ENCODE results near the gene FDPS. TPM values are rescaled to one million over a fixed set of nuclear protein-coding genes. Genes with fewer than 3 reads are reported as not detected.

The FDPS gene
- total RNA-seq, 1 donor from 2014 or later, result 215 TPM

DNA sequence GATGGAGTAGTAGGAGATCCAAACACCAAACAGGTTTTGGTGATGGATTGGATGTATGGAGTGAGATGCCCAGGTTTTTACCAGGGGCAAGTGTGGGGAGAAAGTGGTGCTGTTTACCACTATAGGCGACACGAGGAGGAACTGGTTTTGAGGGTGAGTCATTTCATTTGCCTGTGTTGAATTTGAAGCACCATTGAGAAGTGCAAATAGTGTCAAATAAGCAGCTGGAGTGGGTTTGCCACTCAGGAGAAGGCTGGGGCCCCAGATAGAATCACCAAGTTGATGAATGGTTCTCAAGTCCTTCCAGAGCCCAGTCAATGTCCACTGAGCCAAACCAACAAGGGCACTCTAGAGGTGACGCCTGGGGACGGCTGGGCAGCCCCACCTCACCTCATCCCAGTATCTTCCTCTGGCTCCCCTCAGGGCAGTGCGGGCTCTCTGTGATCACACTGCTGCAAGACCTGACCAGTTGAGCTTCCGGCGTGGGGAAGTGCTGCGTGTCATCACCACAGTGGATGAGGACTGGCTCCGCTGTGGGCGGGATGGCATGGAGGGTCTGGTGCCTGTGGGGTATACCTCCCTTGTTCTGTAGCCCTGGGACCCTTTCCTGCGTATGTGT, 21.4 kb downstream of the FDPS start:
- no peak overlapping the region for H3K27ac ChIP-seq
- no peak overlapping the region for H3K9ac ChIP-seq
- Mint-ChIP-seq H3K36me3 (peaks cover 23% of the 10 kb centered on the region), H3K4me3 (no peak overlapping the region), H3K27ac (no peak overlapping the region), H3K4me1 (peaks cover 9% of the 10 kb centered on the region), H3K27me3 (ENCODE audit: insufficient read depth, low read depth) (peaks cover 6% of the 10 kb centered on the region), H3K9me3 (no peaks in the 10 kb centered on the region)
- peaks cover 7% of the 10 kb centered on the region for H3K79me2 ChIP-seq (ENCODE audit: low read depth)
- DNase-seq (ENCODE audit: low spot score), result no peak
- H4K20me1 ChIP-seq (ENCODE audit: low read depth), result peaks cover 17% of the 10 kb centered on the region
- peaks cover 18% of the 10 kb centered on the region for H3F3A ChIP-seq (ENCODE audit: low read depth)
- no peak overlapping the region for H3K4me2 ChIP-seq
- H3K9me3 ChIP-seq (ENCODE audit: low read depth), result no peaks in the 10 kb centered on the region
- no peak overlapping the region for H2AFZ ChIP-seq (replicated peaks)
- TF ChIP-seq EZH2 (IDR thresholded peaks at IDR 0.05) (no peak), EZH2phosphoT487 (IDR thresholded peaks at IDR 0.05) (no peak)
- TF ChIP-seq, protein P1, sequence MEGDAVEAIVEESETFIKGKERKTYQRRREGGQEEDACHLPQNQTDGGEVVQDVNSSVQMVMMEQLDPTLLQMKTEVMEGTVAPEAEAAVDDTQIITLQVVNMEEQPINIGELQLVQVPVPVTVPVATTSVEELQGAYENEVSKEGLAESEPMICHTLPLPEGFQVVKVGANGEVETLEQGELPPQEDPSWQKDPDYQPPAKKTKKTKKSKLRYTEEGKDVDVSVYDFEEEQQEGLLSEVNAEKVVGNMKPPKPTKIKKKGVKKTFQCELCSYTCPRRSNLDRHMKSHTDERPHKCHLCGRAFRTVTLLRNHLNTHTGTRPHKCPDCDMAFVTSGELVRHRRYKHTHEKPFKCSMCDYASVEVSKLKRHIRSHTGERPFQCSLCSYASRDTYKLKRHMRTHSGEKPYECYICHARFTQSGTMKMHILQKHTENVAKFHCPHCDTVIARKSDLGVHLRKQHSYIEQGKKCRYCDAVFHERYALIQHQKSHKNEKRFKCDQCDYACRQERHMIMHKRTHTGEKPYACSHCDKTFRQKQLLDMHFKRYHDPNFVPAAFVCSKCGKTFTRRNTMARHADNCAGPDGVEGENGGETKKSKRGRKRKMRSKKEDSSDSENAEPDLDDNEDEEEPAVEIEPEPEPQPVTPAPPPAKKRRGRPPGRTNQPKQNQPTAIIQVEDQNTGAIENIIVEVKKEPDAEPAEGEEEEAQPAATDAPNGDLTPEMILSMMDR (IDR thresholded peaks at IDR 0.05), result no peak
- no peaks in the 10 kb centered on the region for H3K36me3 ChIP-seq
- no peaks in the 10 kb centered on the region for H3K27me3 ChIP-seq
- H3K4me3 ChIP-seq, result no peak overlapping the region
- no peaks in the 10 kb centered on the region for H3K4me1 ChIP-seq

DNA sequence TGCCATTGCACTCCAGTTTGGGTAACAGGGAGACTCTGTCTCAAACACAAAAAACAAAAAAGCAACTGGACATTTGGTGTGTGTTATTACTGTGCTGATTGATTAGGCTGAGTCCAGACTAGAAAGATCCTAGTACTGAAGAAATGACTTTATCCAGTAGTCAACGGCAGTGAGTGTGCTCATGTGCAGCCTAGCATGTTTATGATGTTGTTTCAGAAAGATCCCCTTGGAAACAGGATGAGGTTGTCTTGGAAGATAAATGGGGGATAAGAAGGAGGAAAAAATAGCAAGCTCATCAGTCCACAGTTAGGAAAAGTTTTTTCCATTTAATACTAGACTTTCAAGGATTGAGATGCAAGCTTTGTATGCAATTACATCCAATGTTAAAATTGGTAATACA, 26.3 kb downstream of the FDPS start:
- Histone ChIP-seq H3K36me3 (peaks cover 10% of the 10 kb centered on the region), H3K27me3 (no peaks in the 10 kb centered on the region), H3K4me2 (no peak overlapping the region), H3F3A (ENCODE audit: low read depth) (peaks cover 28% of the 10 kb centered on the region), H3K79me2 (ENCODE audit: low read depth) (no peaks in the 10 kb centered on the region), H2AFZ (replicated peaks) (no peak overlapping the region), H3K4me1 (no peaks in the 10 kb centered on the region), H3K27ac (no peak overlapping the region), H3K9me3 (ENCODE audit: low read depth) (no peaks in the 10 kb centered on the region), H4K20me1 (ENCODE audit: low read depth) (peaks cover 5% of the 10 kb centered on the region), H3K4me3 (no peak overlapping the region), H3K9ac (no peak overlapping the region)
- DNase-seq (ENCODE audit: low spot score), result no peak
- H3K27ac Mint-ChIP-seq, result no peak overlapping the region
- no peaks in the 10 kb centered on the region for H3K9me3 Mint-ChIP-seq
- H3K36me3 Mint-ChIP-seq, result peaks cover 34% of the 10 kb centered on the region
- no peak overlapping the region for H3K4me3 Mint-ChIP-seq
- TF ChIP-seq, protein P1 (IDR thresholded peaks at IDR 0.05), result no peak
- TF ChIP-seq EZH2phosphoT487 (IDR thresholded peaks at IDR 0.05), result no peak
- TF ChIP-seq EZH2 (IDR thresholded peaks at IDR 0.05), result no peak
- peaks cover 3% of the 10 kb centered on the region for H3K27me3 Mint-ChIP-seq (ENCODE audit: insufficient read depth, low read depth)
- no peaks in the 10 kb centered on the region for H3K4me1 Mint-ChIP-seq

DNA sequence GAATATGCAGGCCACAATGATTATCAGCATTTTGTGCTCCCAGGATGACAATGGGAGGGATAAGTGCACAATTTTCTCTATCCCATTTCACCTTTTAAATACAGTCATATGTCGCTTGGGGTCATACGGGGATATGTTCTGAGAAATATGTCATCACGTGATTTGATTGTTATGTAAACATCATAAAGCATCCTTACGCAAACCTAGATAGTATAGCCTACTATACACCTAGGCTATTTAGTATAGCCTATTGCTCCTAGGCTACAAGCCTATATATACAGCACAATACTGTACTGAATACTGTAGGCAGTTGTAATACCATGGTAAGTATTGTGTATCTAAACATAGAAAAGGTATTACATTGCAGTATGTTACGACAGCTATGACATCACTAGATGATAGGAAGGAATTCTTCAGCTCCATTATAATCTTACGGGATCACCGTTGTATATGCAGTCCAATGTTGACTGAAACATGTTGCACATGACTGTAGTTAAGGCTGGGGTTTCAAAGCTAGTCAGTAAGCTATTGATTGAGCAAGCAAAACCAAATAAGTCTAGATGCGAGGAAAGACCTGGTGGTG, 30.9 kb downstream of the FDPS start:
- TF ChIP-seq EZH2 (IDR thresholded peaks at IDR 0.05), result no peak
- TF ChIP-seq, protein P1 (IDR thresholded peaks at IDR 0.05), result no peak
- no peak for TF ChIP-seq EZH2phosphoT487 (IDR thresholded peaks at IDR 0.05)
- H3K27ac Mint-ChIP-seq, result no peak overlapping the region
- H4K20me1 ChIP-seq (ENCODE audit: low read depth), result no peaks in the 10 kb centered on the region
- H3K9ac ChIP-seq, result no peak overlapping the region
- H3K4me2 ChIP-seq, result no peak overlapping the region
- no peak overlapping the region for H3K4me3 ChIP-seq
- H2AFZ ChIP-seq (replicated peaks), result no peak overlapping the region
- H3K36me3 ChIP-seq, result peaks cover 19% of the 10 kb centered on the region
- H3F3A ChIP-seq (ENCODE audit: low read depth), result peaks cover 15% of the 10 kb centered on the region
- DNase-seq (ENCODE audit: low spot score), result no peak
- no peaks in the 10 kb centered on the region for H3K9me3 ChIP-seq (ENCODE audit: low read depth)
- H3K79me2 ChIP-seq (ENCODE audit: low read depth), result no peaks in the 10 kb centered on the region
- no peaks in the 10 kb centered on the region for H3K4me1 ChIP-seq
- no peaks in the 10 kb centered on the region for H3K4me1 Mint-ChIP-seq
- H3K9me3 Mint-ChIP-seq, result no peaks in the 10 kb centered on the region
- H3K36me3 Mint-ChIP-seq, result peaks cover 40% of the 10 kb centered on the region
- no peak overlapping the region for H3K4me3 Mint-ChIP-seq
- no peaks in the 10 kb centered on the region for H3K27me3 ChIP-seq
- H3K27me3 Mint-ChIP-seq (ENCODE audit: insufficient read depth, low read depth), result no peaks in the 10 kb centered on the region
- H3K27ac ChIP-seq, result no peak overlapping the region

All from neural progenitor cell (in vitro differentiated cells).